Measurements from ENCODE around the gene NRTN. TPM values are rescaled to one million over a fixed set of nuclear protein-coding genes. Genes with fewer than 3 reads are reported as not detected.

Gene NRTN, protein sequence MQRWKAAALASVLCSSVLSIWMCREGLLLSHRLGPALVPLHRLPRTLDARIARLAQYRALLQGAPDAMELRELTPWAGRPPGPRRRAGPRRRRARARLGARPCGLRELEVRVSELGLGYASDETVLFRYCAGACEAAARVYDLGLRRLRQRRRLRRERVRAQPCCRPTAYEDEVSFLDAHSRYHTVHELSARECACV
- 2.9 TPM for total RNA-seq

DNA sequence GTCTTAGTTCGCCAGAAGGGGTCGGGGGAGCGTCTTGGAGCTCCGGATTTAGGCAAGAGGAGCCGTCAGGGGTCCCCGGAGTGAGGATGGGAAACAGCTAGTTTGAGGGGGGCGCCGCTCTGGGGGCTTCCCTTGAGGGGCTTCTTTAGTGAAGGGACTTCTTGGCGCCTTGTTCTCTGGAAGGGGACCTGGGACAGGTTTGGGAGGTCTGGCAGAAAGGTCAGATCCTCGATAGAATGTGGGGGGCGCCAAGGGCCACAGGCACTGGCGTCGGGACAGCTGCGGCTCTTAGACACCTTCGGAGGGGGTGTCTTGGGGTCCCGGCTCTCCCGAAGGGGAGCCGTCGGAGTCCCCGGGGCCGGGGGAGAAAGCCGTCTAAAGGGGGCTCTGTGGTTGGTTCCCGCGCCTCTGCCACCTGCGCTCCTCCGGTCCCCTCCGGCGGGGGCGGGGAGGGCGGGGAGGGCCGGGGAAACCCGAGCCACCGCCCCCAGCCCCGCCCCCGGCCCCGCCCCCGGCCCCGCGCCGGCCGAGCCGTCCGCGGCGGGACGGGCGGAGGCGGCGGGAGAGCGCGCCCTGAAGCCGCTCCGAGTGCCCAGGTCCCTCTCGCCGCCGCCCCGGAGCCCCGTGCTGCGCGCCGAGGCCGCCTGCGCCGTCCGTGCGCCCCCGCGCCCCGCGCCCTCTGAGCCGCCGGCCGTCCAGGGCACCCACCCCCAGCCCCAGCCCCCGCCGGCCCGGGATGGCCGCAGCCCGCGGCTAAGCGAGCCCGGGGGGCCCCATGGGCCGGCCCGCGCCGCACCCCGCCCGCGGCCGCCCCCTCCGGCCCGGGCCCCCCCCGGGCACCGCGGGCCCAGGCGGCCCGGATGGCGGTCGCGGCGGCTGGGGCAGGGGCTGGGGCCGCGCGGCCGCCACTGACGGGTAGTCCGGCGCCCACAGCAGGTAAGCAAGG lies at the start of gene NRTN:
Gene NRTN (plus strand): TSS at position 552 of the 946 bp plus-strand sequence. CDS start 19,099 bp downstream, outside the sequence.

DNA sequence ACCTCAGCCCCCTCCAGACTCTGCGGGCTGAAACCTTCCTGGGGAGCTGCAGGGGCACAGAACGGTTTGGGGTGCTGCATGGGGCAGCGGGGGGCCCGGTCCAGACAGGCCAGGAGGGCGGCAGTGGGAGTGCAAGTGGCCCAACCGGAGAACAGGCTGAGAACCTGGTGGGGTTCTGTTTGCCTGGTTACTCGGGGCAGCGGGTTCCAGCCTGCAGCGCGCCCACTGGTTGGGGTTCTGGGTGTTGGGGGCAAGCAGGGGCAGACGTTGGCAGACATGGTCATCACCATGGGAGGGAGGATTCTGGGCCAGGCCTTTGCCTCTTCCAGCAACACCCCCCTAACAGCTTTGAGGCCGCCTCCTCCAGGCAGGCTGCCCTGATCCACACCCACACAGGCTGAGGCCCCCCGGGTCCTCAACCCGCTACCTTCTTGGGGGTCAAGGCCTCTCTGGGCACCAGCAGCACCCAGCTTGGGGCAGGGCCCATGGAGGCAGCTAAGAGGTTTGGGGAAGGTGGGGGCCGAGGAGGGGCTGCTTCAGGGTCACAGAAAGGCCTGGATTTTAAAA lies 20.2 kb upstream of the NRTN start, which contains the start of gene PRR22:
Gene PRR22 (minus strand): TSS at position 166 of the 567 bp plus-strand sequence. CDS start 86 bp downstream, at position 80.

DNA sequence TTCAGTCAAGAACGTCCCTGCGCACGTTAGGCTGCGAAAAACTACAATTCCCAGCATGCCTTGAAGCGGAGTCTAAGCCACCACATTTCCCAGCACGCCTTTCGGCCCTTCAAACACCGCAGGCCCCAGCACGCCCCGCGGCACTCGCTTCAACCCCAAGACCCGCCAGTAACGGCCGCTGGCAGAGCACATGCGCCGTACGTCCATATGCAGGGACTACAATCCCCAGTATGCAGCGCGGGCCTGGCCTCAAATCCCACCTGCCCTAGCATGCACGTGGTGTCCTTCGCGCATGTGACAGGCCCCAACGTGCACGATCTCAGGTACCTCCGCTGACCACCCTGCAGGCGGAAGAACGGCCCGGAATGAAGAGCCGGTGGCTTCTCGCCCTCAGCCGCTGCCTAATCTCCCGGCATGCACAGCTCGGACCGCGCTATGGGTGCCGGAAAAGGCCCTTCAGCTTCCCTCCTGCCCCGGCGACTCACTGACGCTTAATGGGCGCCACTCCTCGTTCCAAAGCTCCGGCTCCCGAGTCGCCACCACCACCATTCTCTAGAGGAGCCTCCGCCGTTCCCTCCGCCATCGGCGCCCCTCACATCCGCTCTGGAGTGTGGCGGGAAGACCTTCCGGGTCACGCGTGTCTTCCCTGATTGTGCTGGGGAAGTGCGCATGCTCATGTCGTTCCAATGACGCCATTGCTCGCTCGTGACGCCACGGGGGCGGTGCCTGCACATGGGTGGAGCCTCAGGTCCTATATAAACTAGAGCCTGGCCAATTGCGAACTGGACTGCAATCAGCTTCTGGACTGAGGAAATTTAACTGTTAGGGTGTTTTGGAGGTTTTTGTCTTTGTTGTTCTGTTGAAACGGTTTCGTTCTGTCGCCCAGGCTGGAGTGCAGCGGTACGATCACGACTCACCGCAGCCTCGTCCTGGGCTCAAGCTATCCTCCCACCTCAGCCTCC lies 14.0 kb upstream of the NRTN start, which contains the start of gene DUS3L:
Gene DUS3L (minus strand): TSS at position 605 of the 962 bp plus-strand sequence. CDS start 22 bp downstream, at position 583.

DNA sequence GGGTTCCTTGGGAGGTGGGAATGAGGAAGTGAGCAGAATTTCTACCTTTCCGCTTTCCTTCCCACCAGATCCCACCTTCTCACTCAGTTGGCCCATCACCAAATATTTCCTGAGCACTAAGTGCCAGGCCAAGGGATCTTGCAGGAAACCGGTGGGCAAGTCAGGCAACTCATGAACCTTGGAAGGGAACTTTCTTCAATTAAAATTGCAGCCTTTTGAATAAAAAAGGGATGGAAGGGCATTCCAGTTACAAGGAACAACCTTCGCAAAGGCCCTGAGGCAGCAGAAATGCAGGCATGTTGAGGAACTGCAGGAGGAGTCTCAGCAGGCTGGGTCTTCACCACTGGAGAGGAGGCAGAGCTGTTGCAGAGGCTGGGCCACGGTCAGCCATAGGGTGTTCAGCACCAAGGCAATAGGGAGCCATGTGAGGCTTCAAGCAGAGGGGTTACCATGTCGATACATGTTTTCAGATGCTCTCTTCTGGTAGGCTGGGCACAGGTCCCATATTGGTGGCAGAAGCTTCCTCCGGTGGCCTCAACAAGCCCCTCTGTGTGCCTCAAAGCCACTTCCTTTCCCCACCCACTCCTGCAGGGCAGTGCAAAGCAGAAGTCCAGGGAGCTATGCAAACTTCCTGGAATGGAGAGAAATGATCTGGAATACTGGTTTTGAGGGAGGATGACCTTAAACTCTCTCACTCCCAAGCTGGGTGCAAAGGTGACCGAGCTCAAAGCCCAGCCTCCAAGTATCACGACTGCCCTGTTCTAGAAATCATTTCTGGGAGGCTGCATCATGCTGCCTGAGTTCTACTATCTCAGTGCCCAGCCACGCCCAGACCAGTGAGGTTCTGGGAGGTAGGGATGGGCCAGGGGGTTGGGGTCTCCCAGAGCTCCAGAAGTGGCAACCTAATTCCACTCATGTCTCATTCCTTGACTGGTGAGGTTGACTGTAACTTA lies 34.5 kb downstream of the NRTN start, which contains the start of gene FUT6:
Gene FUT6 (minus strand): TSS at position 638 of the 953 bp plus-strand sequence. CDS start 7,135 bp downstream, outside the sequence.

DNA sequence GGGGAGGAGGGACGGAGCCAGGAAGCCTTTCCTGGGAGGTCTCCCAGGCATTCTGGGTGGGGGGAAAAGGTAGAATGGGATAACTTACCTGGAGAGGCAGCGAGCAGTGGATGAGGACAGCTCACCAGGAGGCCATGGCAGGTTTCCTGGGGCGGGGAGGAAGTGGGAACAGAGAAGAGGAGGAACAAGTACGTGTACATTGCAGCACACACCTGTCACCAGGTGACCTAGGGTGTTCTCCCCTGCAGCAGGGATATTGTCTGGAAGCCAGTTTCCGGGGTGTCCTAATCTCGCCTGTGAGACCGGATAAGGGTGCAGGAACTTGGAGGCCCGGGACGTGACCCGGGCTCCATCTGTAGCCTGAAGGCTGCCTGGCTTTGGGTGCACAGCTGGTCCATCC lies 46.4 kb downstream of the NRTN start, which contains the start of gene FUT3:
Gene FUT3 (minus strand): TSS at position 148 of the 400 bp plus-strand sequence.

Other genes starting within 250 kb of the NRTN start
- 0.93 TPM for gene TINCR, start 237.1 kb upstream of the NRTN start, total RNA-seq
- gene SAFB2, start 182.3 kb upstream of the NRTN start, total RNA-seq = 80.2 TPM
- gene SAFB, start 182.0 kb upstream of the NRTN start, total RNA-seq = 118 TPM
- gene MICOS13, start 124.6 kb upstream of the NRTN start, total RNA-seq = 90.4 TPM
- gene HSD11B1L, start 124.0 kb upstream of the NRTN start, total RNA-seq = 12.6 TPM
- 754 TPM for gene RPL36, start 114.8 kb upstream of the NRTN start, total RNA-seq
- 83.1 TPM for gene LONP1, start 84.9 kb upstream of the NRTN start, total RNA-seq
- gene CATSPERD, start 84.4 kb upstream of the NRTN start, total RNA-seq = not detected
- gene PRR22, start 20.3 kb upstream of the NRTN start, total RNA-seq = 1.1 TPM
- gene DUS3L, start 13.9 kb upstream of the NRTN start, total RNA-seq = 31.2 TPM
- gene FUT6, start 34.6 kb downstream of the NRTN start, total RNA-seq = 19.0 TPM
- 0.41 TPM for gene FUT3, start 46.4 kb downstream of the NRTN start, total RNA-seq
- gene FUT5, start 65.5 kb downstream of the NRTN start, total RNA-seq = not detected
- 134 TPM for gene NDUFA11, start 98.7 kb downstream of the NRTN start, total RNA-seq
- gene VMAC, start 99.8 kb downstream of the NRTN start, total RNA-seq = 13.4 TPM
- 59.2 TPM for gene CAPS, start 109.2 kb downstream of the NRTN start, total RNA-seq
- gene RANBP3, start 173.1 kb downstream of the NRTN start, total RNA-seq = 59.0 TPM

All from metanephros (tissue), 1 donor.